Stimulated activated CD8-positive, alpha-beta memory T cell treated with anti-CD3 and anti-CD28 coated beads, Interleukin-2, amount 100 ng/mL, for 1 hour (primary cell): ENCODE data around the gene MCM6.
"Not testable (repeated sequence)": the region's sequence is repeated elsewhere in the genome, so short reads cannot be mapped to it uniquely, and the experiment has no call there.

ENCODE experiments used
- DNase-seq, 2 donors: peaks; one replicate each; pipeline ENCODE4 v3.0.0-alpha.2; 2020; ENCODE audit warnings: low read depth in 2 of 2

The MCM6 gene

GRCh38 chr2:135876066-135876711 is at the start of gene MCM6:
Gene MCM6 (minus strand): TSS chr2:135876443. CDS start chr2:135876365, 78 bp downstream.
- peak; percentile 94 to 96 for DNase-seq

DNA sequence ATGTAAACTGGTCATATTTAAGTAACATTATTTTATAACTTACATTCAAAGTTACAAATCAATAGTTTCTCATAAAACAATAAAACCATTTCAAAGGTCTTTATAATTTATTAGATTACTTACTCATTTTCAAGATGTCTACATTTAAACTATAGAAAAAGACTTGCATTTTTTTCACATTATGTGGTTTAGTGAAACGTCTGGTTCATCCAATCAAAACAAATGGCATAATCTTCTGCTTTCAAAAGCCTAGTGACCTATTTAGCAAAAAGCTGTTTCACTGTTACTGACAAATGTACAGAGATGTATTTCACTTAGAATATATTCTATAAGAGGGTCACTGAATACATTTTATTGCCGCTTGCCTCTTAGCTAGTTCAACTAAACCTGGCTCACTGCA is 49.3 kb upstream of the MCM6 start:
- no peak for DNase-seq

DNA sequence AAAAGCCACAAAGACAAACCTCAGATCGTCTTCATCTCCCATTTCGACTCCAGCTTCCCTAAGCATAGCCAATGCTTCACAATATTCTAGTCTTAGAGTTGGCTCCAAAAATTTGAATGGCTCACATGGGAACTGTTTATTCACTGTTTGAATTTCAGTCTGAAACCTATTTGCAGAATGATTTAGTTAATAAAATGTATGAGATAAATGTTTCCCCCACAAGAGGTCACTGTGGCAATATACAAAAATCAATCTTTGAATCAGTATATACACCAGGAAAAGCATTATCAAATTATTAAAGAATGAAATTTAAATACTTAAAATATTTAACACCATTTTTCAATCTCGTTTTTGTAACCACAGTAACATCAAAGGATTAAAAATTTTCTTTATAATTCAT is 40.0 kb upstream of the MCM6 start:
- DNase-seq = no peak

- no peak for DNase-seq
These were observed 38.2 kb upstream of the MCM6 start for GRCh38 chr2:135914485-135914884.

DNA sequence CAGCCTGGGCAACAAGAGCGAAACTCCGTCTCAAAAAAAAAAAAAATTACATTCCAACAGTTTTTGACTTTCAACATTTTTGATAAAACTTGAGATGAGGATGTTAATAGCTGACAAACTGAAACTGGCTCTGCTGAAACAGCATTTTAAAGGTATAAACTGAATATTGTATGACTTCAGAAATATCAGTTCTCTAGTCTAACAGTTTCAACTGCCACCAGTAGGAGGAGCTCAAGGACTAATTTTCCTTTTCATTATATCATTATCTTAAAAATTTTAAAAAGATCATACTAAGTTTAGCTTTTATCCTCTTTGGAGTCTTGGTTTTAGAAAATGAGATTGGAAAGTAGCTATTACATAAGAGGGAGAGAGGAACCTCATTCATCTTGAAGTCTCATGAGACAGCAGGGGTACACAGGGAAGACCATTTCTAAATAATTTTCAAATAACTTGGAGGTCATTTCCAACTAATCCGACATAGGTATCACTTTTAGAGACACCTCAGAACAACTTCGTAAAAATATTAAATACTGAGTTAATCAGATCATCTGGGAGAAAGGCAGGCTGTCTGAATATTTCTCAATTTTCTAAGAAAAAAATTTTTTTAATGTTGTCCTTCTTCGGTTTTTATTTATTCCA is 37.6 kb upstream of the MCM6 start:
- DNase-seq = peak in 1 of 2 donors; percentile 3

DNA sequence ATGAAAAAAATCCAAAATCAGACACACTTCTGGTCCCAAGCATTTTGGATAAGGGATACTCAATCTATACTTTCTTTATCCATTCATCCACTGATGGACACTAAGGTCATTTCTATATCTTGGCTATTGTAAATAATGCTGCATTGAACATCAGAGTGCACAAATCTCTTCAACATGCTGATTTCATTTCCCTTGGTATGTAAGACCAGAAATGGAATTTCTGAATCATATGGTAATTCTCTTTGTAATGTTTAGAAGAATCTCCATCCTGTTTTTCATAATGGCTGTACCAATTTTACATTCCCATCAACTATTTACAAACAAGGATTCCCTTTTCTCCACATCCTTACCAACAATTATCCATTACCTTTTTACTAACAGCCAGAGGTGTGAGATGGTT is 33.7 kb upstream of the MCM6 start:
- DNase-seq = no peak

- DNase-seq = no peak
These were observed 29.4 kb upstream of the MCM6 start for GRCh38 chr2:135905679-135906078.

- DNase-seq = no peak
These were observed 28.2 kb upstream of the MCM6 start for GRCh38 chr2:135904341-135904989.

- no peak for DNase-seq
These were observed 27.4 kb upstream of the MCM6 start for GRCh38 chr2:135903650-135904049.

GRCh38 chr2:135899567-135899966 is 23.3 kb upstream of the MCM6 start:
- DNase-seq = no peak

GRCh38 chr2:135898234-135898786 is 22.1 kb upstream of the MCM6 start:
- no peak for DNase-seq

DNA sequence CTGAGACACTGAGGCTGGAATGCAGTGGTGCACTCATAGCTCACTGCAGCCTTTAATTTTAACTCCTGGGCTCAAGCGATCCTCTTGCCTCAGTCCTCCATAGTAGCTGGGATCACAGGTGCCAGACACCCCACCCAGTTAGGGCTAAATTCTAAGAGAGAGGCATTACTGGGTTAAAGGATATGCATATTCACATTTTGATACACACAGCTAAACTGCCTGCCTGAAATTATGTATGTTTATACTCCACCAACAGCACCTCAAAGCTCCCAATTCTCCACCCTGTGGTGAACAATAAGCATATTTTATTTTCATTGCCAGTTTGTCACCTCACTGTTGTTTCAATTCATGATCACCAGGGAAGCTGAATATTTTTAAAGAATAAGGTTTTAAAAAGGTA is 18.7 kb upstream of the MCM6 start:
- DNase-seq = no peak

DNA sequence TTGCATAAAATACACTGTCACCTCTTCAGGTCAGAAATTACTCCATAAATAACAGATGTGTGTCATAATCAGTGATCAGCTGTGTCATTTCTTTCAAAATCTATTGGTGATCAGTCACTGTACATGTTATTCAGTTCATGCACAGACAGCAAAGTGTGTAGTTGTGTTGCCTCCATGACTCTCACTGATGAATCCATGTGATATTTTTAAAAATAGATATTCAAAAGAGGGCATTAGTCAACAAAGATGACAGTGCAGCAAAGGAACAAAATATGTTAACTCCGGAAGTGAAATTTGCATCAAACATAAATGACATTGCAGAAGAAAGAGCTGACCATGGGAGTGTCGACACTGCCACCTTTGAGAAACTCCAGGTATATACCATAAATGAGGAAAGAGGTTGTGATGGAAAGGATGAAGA is 17.1 kb upstream of the MCM6 start:
- no peak for DNase-seq

DNA sequence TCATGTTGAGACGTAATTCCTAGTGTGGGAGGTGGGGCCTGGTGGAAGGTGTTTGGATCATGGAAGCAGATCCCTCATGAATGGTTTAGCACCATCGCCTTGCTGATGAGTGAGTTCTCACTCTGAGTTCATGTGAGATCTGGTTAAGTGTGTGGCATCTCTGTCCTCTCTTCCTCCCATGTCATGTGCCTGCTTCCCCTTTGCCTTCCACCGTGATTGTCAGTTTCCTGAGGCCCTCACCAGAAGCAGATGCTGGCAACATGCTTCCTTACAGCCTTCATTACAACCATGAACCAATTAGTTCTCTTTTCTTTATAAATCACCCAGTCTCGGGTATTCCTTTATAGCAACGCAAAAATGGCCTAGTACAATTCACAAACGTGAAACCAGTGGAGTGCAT is 14.6 kb upstream of the MCM6 start:
- no peak for DNase-seq

GRCh38 chr2:135890149-135890548 is 13.9 kb upstream of the MCM6 start:
- DNase-seq = no peak

DNA sequence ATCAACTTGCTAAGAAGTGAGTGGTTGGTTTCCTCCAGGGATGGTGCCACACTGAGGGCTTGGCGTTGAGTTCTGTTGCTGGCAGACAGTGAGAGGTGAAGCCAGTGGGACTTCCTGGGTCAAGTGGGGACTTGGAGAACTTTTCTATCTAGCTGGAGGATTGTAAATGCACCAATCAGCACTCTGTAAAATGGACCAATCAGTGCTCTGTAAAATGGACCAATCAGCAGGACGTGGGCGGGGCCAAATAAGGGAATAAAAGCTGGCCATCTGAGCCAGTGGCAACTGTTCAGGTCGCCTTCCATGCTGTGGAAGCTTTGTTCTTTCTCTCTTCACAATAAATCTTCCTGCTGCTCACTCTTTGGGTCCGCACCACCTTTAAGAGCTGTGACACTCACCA is 12.3 kb upstream of the MCM6 start:
- DNase-seq = not testable (repeated sequence)

- no peak for DNase-seq
These were observed 9.5 kb upstream of the MCM6 start for GRCh38 chr2:135885709-135886108.

DNA sequence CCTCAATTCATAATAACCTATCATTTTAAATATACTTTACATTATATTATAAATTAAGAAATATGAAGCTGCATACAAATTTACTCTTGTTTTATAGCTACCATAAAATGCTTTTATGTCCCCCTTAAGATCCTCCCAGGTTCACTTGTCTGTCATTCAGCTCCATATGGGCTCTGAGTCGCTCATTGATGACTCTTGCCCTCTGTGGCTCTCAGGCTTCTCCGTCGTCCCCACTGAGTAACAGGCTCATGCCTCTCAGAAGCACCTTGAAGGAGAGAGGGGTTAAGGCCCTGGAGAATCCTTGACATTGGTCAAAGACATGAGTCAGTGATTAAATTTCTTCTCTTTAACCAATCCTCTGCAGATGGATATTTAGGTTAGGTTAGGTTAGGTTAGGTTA is 6.2 kb upstream of the MCM6 start:
- DNase-seq = no peak

DNA sequence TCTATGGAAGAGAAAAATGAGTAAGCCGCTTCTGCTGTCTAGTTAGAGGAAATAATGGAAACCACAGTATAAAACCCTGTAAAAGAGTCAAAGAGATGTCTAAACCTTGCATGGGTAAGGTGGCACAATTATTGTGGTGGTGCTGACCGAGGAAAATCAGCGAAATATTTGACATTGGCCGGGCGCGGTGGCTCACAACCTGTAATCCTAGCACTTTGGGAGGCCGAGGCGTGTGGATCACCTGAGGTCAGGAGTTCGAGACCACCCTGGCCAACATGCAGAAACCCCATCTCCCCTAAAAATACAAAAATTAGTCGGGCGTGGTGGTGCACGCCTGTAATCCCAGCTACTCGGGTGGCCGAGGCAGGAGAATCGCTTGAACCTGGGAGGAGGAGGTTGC is 527 bp upstream of the MCM6 start:
- not testable (repeated sequence) for DNase-seq

DNA sequence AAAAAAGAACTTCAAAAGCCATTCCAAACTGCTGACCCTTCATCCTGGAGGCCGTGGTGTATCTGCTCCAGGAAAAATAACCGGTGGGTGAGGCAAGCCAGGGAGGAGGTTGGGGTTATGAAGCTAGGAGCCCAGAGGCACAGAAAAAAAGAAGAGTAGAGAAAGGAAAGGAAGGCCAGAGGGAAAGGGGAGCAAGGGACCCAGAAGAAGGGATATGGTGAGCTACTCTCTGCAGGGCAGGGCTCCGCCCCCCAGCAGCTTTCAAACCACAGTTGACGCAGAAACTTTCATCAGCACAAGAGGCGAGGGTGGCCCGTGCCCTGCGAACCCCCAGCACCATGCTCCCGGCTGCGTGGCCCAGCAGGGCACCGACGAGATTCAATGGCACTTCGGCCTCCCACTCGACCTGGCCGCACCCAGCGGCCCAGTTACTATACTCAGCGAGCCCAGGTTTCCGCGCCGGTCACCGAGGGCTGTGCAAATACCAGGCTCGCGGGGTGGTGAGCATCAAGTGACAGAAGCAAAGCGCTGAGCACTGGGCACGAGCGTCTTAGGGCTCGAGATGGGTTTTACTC is 665 bp downstream of the MCM6 start:
- peak; percentile 46 to 53 for DNase-seq

DNA sequence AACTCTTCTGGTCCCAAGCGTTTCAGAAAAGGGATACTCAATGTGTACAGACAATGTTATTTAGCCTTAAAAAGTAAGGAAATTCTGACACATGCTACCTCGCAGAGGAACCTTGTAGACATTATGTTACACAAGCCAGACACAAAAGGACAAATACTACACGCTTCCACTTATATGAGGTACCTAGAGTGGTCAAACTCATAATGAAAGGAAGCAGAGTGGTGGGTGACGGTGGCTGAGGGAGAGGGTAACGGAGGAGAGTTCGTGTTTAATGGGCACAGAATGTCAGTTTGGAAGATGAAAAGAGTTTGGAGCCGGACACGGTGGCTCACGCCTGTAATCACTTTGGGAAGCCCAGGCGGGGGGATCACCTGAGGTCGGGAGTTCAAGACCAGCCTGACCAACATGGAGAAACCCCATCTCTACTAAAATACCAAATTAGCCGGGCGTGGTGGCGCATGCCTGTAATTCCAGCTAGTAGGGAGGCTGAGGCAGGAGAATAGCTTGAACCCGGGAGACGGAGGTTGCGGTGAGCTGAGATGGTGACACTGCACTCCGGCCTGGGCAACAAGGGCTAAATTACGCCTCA is 1.4 kb downstream of the MCM6 start:
- DNase-seq = no peak

GRCh38 chr2:135870571-135870970 is 5.7 kb downstream of the MCM6 start:
- DNase-seq = no peak
